HG03103 (cell line): ENCODE measurements around the gene SDK1.
"Not testable (repeated sequence)": the region's sequence is repeated elsewhere in the genome, so short reads cannot be mapped to it uniquely, and the experiment has no call there.

ENCODE experiments used
- ATAC-seq: cut with Tn5 transposase; IDR thresholded peaks from one replicate; pipeline ENCODE4 v1.9.1; 2021; ENCODE audit warnings: low read depth; ENCODE audit not compliant: unreplicated experiment

Gene SDK1

GRCh38 chr7:3568516-3568915 lies 267.5 kb downstream of the SDK1 start:
- ATAC-seq: no peak

- ATAC-seq: no peak
These were observed 268.6 kb downstream of the SDK1 start for GRCh38 chr7:3569643-3570042.

GRCh38 chr7:3573151-3573550 lies 272.1 kb downstream of the SDK1 start:
- no peak for ATAC-seq

GRCh38 chr7:3574386-3574785 lies 273.3 kb downstream of the SDK1 start:
- ATAC-seq: no peak

GRCh38 chr7:3575753-3576531 lies 274.9 kb downstream of the SDK1 start:
- no peak for ATAC-seq

- ATAC-seq: no peak
These were observed 277.3 kb downstream of the SDK1 start for GRCh38 chr7:3578399-3578798.

GRCh38 chr7:3579638-3580219 lies 278.7 kb downstream of the SDK1 start:
- ATAC-seq: no peak

GRCh38 chr7:3582145-3582544 lies 281.1 kb downstream of the SDK1 start:
- ATAC-seq: not testable (repeated sequence)

GRCh38 chr7:3585826-3586225 lies 284.8 kb downstream of the SDK1 start:
- no peak for ATAC-seq

GRCh38 chr7:3588341-3588740 lies 287.3 kb downstream of the SDK1 start:
- ATAC-seq: no peak

- ATAC-seq: no peak
These were observed 288.7 kb downstream of the SDK1 start for GRCh38 chr7:3589752-3590151.

- no peak for ATAC-seq
These were observed 290.2 kb downstream of the SDK1 start for GRCh38 chr7:3591219-3591618.

GRCh38 chr7:3591944-3592343 lies 290.9 kb downstream of the SDK1 start:
- no peak for ATAC-seq

GRCh38 chr7:3592401-3593134 lies 291.5 kb downstream of the SDK1 start:
- ATAC-seq: no peak

GRCh38 chr7:3594901-3595300 lies 293.8 kb downstream of the SDK1 start:
- ATAC-seq: no peak

- ATAC-seq: no peak
These were observed 297.8 kb downstream of the SDK1 start for GRCh38 chr7:3598854-3599253.

- ATAC-seq: no peak
These were observed 304.2 kb downstream of the SDK1 start for GRCh38 chr7:3605222-3605621.

- ATAC-seq: no peak
These were observed 305.4 kb downstream of the SDK1 start for GRCh38 chr7:3606436-3606835.

GRCh38 chr7:3607847-3608246 lies 306.8 kb downstream of the SDK1 start:
- no peak for ATAC-seq

- no peak for ATAC-seq
These were observed 315.3 kb downstream of the SDK1 start for GRCh38 chr7:3616306-3616705.

- ATAC-seq: no peak
These were observed 329.0 kb downstream of the SDK1 start for GRCh38 chr7:3630081-3630480.

GRCh38 chr7:3634396-3634795 lies 333.3 kb downstream of the SDK1 start:
- ATAC-seq: no peak
